Measurements from ENCODE around the gene LTBP3. TPM values are rescaled to one million over a fixed set of nuclear protein-coding genes. Genes with fewer than 3 reads are reported as not detected.
A peak's percentile ranks its signal among the peaks of the same experiment; 100 is the strongest.

Gene LTBP3
- total and polyA plus RNA-seq, 9 of the 15 experiments (the other 6 are each of a cell fraction or from before 2014, with no cell fraction given) = 0.06 to 20.5 (median 4.8) TPM

GRCh38 chr11:65503368-65503948 is 54.7 kb downstream of the LTBP3 start:
- Histone ChIP-seq H3K27me3 (ENCODE audit: control insufficient read depth in 2 of 2, insufficient read depth in 2 of 2, low read length in 2 of 2) (no peaks in the 10 kb centered on the region), H3K4me1 (replicated peaks in 1 of 2; ENCODE audit: control insufficient read depth in 2 of 2, insufficient read depth in 2 of 2, low read length in 2 of 2) (peaks cover 0 to 5% of the 10 kb centered on the region in 2 experiments; a peak in 3 of 5 replicates), H3K36me3 (ENCODE audit: control insufficient read depth, insufficient read depth, low read length) (peaks cover 75% of the 10 kb centered on the region), H3K4me3 (peak overlapping the region; percentile 84), H3K9me1 (ENCODE audit: control insufficient read depth, insufficient read depth, low read length) (peaks cover 5% of the 10 kb centered on the region), H4K20me1 (replicated peaks; ENCODE audit: control insufficient read depth, insufficient read depth, low read length) (peaks cover 70% of the 10 kb centered on the region), H3K79me2 (ENCODE audit: control insufficient read depth, insufficient read depth, low read length) (peaks cover 93% of the 10 kb centered on the region), H3K9me3 (replicated peaks; ENCODE audit: control insufficient read depth, insufficient read depth, low read depth, low read length) (no peaks in the 10 kb centered on the region), H3K9ac (ENCODE audit: insufficient read depth in 1 of 2, low read depth in 2 of 2, low read length in 2 of 2) (peak overlapping the region in 1 of 2 experiments; percentile 100; a peak in 3 of 4 replicates), H3K4me2 (ENCODE audit: insufficient read depth, low read length) (peak overlapping the region; percentile 94), H3K27ac (ENCODE audit: extremely low read depth, low read depth, low read length) (peak overlapping the region; percentile 99), H2AFZ (ENCODE audit: low read depth, low read length) (no peak overlapping the region)
- WGBS (ENCODE audit: insufficient coverage, low coverage, missing lambda C conversion rate) = 0% methylated on average over 3 of the region's 3 CpGs
- no peak for FAIRE-seq
- DNase-seq (ENCODE audit: extremely low read depth in 1 of 4, low spot score in 3 of 4) = peak in 1 of 4 experiments; percentile 44
- ChIA-PET CTCF (ENCODE audit: low intra/inter-chr PET ratio) (interaction anchor here (0.5 kb wide), 1 partner anchor 229 kb away, joined by 3 read pairs; no protein-coding TSS in a partner anchor), POLR2A (interaction anchor here (0.6 to 27.6 kb wide), 26 partner anchors 14 to 381 kb away, joined by 3 to 2118 read pairs (median 8); partner anchors contain the start of genes DPF2, FRMD8, NEAT1 and PCNX3)
- no TSS peak for BruUV-seq (replicated peaks)
- no peak for ATAC-seq
- in situ Hi-C loops (cut with MboI) = no loop called here
- intact Hi-C loops (cut with micrococcal nuclease) = no loop called here
- TF ChIP-seq FUS (optimal IDR thresholded peaks at IDR 0.05; ENCODE audit: low read depth, low read length) (peak; percentile 90), ZFPM2 (CRISPR knock-in tag; IDR thresholded peaks at IDR 0.05) (no peak; the same call in 1 of the 2 replicates), BACH1 (tag; IDR thresholded peaks at IDR 0.05) (peak; percentile 56; the same call in 1 of the 2 replicates), HBP1 (CRISPR knock-in tag; IDR thresholded peaks at IDR 0.05) (no peak), SIN3B (IDR thresholded peaks at IDR 0.05; ENCODE audit: low read depth) (no peak), POLR2AphosphoS2 (IDR thresholded peaks at IDR 0.05; ENCODE audit: low read length) (peak; percentile 86), HMG20B (CRISPR knock-in tag; IDR thresholded peaks at IDR 0.05) (no peak), KAT7 (CRISPR knock-in tag; IDR thresholded peaks at IDR 0.05; ENCODE audit: borderline replicate concordance) (no peak; the same call in 1 of the 2 replicates), NFATC3 (IDR thresholded peaks at IDR 0.05) (no peak), ZFP1 (CRISPR knock-in tag; IDR thresholded peaks at IDR 0.05) (no peak), CBX3 (IDR thresholded peaks at IDR 0.05; ENCODE audit: borderline replicate concordance in 1 of 2, low read length in 2 of 2) (0 out of 3 replicates have a peak, but pooled peaks of 1 of the 2 experiments have one; percentile 4), LARP7 (IDR thresholded peaks at IDR 0.05) (0 out of 2 replicates have a peak, but pooled peaks have one; percentile 28), PKNOX1 (IDR thresholded peaks at IDR 0.05) (no peak)
- TF ChIP-seq, protein P1, sequence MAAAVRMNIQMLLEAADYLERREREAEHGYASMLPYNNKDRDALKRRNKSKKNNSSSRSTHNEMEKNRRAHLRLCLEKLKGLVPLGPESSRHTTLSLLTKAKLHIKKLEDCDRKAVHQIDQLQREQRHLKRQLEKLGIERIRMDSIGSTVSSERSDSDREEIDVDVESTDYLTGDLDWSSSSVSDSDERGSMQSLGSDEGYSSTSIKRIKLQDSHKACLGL (CRISPR knock-in tag; IDR thresholded peaks at IDR 0.05; ENCODE audit: borderline replicate concordance, poor library complexity, severe bottlenecking) = no peak
- TF ChIP-seq, protein P2, sequence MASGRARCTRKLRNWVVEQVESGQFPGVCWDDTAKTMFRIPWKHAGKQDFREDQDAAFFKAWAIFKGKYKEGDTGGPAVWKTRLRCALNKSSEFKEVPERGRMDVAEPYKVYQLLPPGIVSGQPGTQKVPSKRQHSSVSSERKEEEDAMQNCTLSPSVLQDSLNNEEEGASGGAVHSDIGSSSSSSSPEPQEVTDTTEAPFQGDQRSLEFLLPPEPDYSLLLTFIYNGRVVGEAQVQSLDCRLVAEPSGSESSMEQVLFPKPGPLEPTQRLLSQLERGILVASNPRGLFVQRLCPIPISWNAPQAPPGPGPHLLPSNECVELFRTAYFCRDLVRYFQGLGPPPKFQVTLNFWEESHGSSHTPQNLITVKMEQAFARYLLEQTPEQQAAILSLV (tag; IDR thresholded peaks at IDR 0.05) = no peak
- TF ChIP-seq, protein P3, sequence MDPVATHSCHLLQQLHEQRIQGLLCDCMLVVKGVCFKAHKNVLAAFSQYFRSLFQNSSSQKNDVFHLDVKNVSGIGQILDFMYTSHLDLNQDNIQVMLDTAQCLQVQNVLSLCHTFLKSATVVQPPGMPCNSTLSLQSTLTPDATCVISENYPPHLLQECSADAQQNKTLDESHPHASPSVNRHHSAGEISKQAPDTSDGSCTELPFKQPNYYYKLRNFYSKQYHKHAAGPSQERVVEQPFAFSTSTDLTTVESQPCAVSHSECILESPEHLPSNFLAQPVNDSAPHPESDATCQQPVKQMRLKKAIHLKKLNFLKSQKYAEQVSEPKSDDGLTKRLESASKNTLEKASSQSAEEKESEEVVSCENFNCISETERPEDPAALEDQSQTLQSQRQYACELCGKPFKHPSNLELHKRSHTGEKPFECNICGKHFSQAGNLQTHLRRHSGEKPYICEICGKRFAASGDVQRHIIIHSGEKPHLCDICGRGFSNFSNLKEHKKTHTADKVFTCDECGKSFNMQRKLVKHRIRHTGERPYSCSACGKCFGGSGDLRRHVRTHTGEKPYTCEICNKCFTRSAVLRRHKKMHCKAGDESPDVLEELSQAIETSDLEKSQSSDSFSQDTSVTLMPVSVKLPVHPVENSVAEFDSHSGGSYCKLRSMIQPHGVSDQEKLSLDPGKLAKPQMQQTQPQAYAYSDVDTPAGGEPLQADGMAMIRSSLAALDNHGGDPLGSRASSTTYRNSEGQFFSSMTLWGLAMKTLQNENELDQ (CRISPR knock-in tag; IDR thresholded peaks at IDR 0.05; ENCODE audit: borderline replicate concordance) = no peak
